NT2/D1 (cell line): ENCODE data around the gene SLC35F3.
A peak's percentile ranks its signal among the peaks of the same experiment; 100 is the strongest.

Experiments used
- DNase-seq: peaks from one replicate; pipeline ENCODE4 v3.0.0-alpha.2; 2011; ENCODE audit warnings: low read depth, low spot score
- H3K27me3 ChIP-seq: 2 replicates; pipeline ENCODE4 v1.6.0; 2011; ENCODE audit warnings: mild to moderate bottlenecking; ENCODE audit not compliant: insufficient read length, insufficient read depth
- H3K36me3 ChIP-seq: 2 replicates; pipeline ENCODE4 v1.6.1; 2011; ENCODE audit warnings: mild to moderate bottlenecking, low read length, mixed read lengths; ENCODE audit not compliant: insufficient read depth, insufficient read length
- H3K4me1 ChIP-seq: 2 replicates; pipeline ENCODE4 v1.5.1; 2011; ENCODE audit not compliant: insufficient read depth, insufficient read length
- H3K4me3 ChIP-seq: 2 replicates; pipeline ENCODE4 v1.5.1; 2011; ENCODE audit warnings: low read depth; ENCODE audit not compliant: insufficient read length
- H3K9ac ChIP-seq: 2 replicates; pipeline ENCODE4 v1.6.0; 2011; ENCODE audit warnings: low read depth; ENCODE audit not compliant: insufficient read length
- H3K9me3 ChIP-seq: 2 replicates; pipeline ENCODE4 v1.5.1; 2011; ENCODE audit warnings: mild to moderate bottlenecking, low read length; ENCODE audit not compliant: insufficient read depth
- SUZ12 ChIP-seq: IDR thresholded peaks from 2 replicates; pipeline ENCODE4 v1.6.1; 2011; ENCODE audit not compliant: insufficient read length, insufficient read depth; ENCODE audit errors: extremely low read depth
- YY1 ChIP-seq: IDR thresholded peaks from 2 replicates; pipeline ENCODE4 v1.6.1; 2011; ENCODE audit not compliant: insufficient read length, insufficient read depth
- ZNF274 ChIP-seq: IDR thresholded peaks from 2 replicates; pipeline ENCODE4 v1.6.1; 2011; ENCODE audit warnings: mild to moderate bottlenecking, low read depth, low read length

Gene SLC35F3

DNA sequence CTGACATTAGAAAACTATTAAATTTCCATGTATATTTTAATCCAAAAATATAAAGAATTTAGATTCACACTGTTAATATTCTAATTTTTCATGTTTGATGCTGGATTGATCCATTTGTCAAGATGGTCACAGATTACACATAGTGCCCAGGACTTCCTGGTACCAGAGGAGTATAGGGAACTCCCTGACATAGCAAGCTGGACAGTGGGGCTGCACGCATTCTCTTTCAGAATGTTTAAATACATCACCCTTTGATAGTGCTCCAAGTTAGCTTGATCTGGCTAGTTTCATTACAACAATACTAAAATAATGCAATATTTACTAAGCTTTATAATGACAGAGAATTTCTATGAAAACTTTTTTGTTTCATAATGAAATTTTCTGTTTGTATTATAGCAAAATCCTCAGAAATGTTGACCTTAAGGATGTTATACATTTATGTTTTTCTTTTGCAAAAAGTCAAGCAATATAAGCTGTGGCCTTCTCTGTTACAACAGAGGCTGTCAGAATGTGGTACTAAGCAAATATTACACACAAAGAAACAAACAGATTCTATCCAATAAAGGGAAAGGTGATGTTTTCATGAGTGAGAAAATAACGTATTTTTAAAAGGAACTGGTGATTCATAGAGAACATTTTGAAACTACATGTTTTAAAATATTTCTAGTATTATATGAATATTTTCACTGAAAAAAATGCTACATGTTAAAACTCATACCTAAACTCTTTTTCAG is 84.7 kb downstream of the SLC35F3 start:
- no peak overlapping the region for H3K4me3 ChIP-seq
- H3K9ac ChIP-seq = no peak overlapping the region
- H3K36me3 ChIP-seq = no peaks in the 10 kb centered on the region
- no peaks in the 10 kb centered on the region for H3K27me3 ChIP-seq
- TF ChIP-seq ZNF274 (no peak), YY1 (no peak), SUZ12 (no peak)
- no peaks in the 10 kb centered on the region for H3K4me1 ChIP-seq
- no peaks in the 10 kb centered on the region for H3K9me3 ChIP-seq
- DNase-seq = no peak

DNA sequence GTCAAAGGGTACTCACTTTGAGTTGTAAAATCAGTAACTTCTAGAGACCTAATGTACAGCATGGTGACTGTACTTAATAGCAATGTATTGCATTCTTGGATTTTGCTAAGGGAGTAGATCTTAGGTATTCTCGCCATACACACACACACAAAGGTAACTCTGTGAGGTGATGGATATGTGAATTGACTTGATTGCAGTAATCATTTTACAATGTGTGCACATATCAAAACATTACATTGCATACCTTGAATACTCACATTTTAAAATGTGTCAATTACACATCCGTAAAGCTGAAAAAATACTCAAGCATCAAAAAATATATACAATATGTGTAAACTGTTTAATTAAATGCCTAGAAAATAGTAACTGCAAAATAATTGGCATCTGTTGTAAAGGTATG is 86.0 kb downstream of the SLC35F3 start:
- H3K4me3 ChIP-seq = no peak overlapping the region
- DNase-seq = no peak
- no peaks in the 10 kb centered on the region for H3K4me1 ChIP-seq
- no peaks in the 10 kb centered on the region for H3K9me3 ChIP-seq
- H3K36me3 ChIP-seq = no peaks in the 10 kb centered on the region
- no peak overlapping the region for H3K9ac ChIP-seq
- TF ChIP-seq SUZ12 = no peak
- no peak for TF ChIP-seq ZNF274
- TF ChIP-seq YY1 = no peak
- no peaks in the 10 kb centered on the region for H3K27me3 ChIP-seq

DNA sequence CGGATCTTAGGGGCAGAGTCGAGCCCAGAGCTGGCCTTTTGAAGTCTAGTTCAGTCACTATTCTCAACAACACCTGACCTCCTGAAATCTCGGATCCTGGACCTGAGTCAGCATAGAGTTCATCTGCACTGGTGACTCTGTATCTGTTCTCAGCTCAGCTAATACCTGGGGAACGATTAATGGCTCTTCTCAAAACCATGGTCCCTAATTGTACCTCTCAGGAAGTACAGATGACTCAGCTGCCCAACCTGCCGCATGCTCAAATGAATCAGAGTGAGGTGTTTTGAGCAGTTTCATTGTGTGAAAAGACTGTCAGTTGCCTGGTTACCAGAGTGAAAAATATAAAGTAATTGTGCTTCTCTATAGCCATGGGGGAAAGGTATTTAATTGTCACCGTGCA is 89.2 kb downstream of the SLC35F3 start:
- no peak for TF ChIP-seq SUZ12
- no peak for TF ChIP-seq YY1
- no peak for TF ChIP-seq ZNF274
- Histone ChIP-seq H3K9me3 (no peaks in the 10 kb centered on the region), H3K27me3 (no peaks in the 10 kb centered on the region), H3K9ac (no peak overlapping the region), H3K4me3 (no peak overlapping the region), H3K36me3 (no peaks in the 10 kb centered on the region), H3K4me1 (no peaks in the 10 kb centered on the region)
- DNase-seq = no peak

DNA sequence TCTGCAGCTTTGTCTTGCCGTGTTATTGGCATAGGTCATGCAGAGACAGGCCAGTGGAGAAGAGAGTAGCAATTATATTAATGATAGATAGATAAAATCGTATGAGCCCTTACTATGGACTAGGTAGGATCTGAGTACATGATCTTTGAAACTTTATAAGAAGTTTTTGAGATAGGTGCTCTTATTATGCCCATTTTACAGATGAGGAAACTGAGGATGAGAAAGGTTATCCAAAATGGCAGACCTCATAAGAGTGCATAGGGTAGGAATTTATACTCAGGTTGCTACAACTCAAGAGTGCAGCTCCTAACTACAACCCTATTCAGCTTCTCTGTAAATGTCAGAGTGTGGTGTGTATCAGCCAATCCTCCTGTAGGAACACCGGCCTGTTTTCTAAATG is 89.6 kb downstream of the SLC35F3 start:
- Histone ChIP-seq H3K27me3 (no peaks in the 10 kb centered on the region), H3K9me3 (no peaks in the 10 kb centered on the region), H3K4me3 (no peak overlapping the region), H3K4me1 (no peaks in the 10 kb centered on the region), H3K36me3 (no peaks in the 10 kb centered on the region), H3K9ac (no peak overlapping the region)
- no peak for TF ChIP-seq SUZ12
- no peak for TF ChIP-seq ZNF274
- no peak for TF ChIP-seq YY1
- DNase-seq = no peak

DNA sequence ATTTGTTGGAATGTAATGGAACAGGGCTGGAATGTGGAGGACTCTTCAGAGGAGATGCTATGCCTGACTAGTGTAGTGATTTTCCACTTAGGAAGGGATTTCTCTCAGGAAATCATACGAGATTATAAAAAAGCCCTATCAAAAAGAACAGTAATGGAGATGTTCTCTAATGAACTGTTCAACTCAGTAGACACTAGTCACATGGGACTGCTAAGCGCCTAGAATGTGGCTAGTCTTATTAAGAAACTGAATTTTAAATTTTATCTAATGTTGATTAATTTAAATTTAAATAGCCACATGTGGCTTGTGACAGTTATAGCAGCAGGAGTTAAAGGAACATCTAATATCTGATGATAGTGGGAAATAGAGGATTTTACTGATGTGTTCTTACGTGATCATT is 94.0 kb downstream of the SLC35F3 start:
- TF ChIP-seq YY1 (no peak), SUZ12 (no peak), ZNF274 (no peak)
- Histone ChIP-seq H3K4me3 (no peak overlapping the region), H3K9ac (no peak overlapping the region), H3K27me3 (no peaks in the 10 kb centered on the region), H3K4me1 (no peaks in the 10 kb centered on the region), H3K9me3 (no peaks in the 10 kb centered on the region), H3K36me3 (no peaks in the 10 kb centered on the region)
- DNase-seq = no peak

DNA sequence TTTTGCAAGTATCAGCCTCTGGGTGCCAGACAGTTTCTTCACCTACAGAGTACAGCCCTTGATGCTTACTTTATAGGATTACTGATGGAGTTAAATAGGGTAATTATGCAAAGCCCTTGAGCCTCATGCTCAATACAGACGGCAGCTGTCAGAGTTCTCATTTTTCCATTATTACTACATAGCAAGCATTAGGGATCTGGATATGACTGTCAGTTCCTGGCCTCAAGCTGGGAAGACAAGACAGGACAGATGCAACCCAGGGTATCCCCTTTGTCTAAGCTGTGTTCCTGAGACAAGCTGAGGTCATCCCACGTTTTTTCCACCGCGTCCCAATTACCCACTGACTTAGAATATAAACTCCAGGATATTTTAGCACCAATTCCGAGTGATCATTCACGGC is 94.4 kb downstream of the SLC35F3 start:
- Histone ChIP-seq H3K36me3 (no peaks in the 10 kb centered on the region), H3K9me3 (no peaks in the 10 kb centered on the region), H3K4me3 (no peak overlapping the region), H3K27me3 (no peaks in the 10 kb centered on the region), H3K4me1 (no peaks in the 10 kb centered on the region), H3K9ac (no peak overlapping the region)
- no peak for TF ChIP-seq ZNF274
- TF ChIP-seq YY1 = no peak
- no peak for TF ChIP-seq SUZ12
- DNase-seq = no peak

DNA sequence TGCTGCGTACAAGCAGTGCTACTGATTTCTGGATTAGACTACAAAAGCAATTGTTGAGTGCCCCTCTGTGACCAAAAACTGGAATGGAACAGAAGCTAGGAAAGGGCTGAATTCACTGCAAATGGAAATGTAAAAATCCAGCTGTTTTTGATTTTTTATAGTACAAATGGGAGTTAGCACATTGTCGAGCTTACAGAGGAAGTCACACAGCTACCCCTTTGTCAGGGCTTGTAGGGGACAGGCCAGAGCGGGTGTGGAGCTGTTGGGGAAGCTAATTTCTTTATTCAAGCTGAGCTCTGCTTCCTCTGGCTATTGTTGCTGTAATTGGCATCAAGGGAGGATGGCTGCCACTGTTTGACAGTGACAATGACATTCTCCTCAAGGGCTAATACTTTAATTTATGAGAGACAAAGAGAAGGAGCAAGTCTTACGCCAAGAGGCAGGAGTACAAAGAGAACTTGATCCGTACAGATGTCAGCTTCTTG is 96.1 kb downstream of the SLC35F3 start:
- no peaks in the 10 kb centered on the region for H3K9me3 ChIP-seq
- H3K4me1 ChIP-seq = no peaks in the 10 kb centered on the region
- no peaks in the 10 kb centered on the region for H3K27me3 ChIP-seq
- no peaks in the 10 kb centered on the region for H3K36me3 ChIP-seq
- DNase-seq = peak; percentile 23
- H3K9ac ChIP-seq = no peak overlapping the region
- H3K4me3 ChIP-seq = no peak overlapping the region
- TF ChIP-seq YY1 (no peak), ZNF274 (no peak), SUZ12 (no peak)
